ENCODE results near the gene ALAS1. TPM values are rescaled to one million over a fixed set of nuclear protein-coding genes. Genes with fewer than 3 reads are reported as not detected.

Gene ALAS1
- total and polyA plus RNA-seq, 2 of the 13 experiments (the other 11 are each of a cell fraction or from before 2014, with no cell fraction given), result 36.0 to 43.2 TPM

- TF ChIP-seq ZNF260 (CRISPR knock-in tag; IDR thresholded peaks at IDR 0.05; ENCODE audit: borderline replicate concordance, low read depth) (no peak), ZIK1 (CRISPR knock-in tag; IDR thresholded peaks at IDR 0.05; ENCODE audit: borderline replicate concordance, low read depth) (peak; percentile 76; the same call in 1 of the 2 replicates), MED13 (CRISPR knock-in tag; IDR thresholded peaks at IDR 0.05) (no peak), ZBTB26 (CRISPR knock-in tag; IDR thresholded peaks at IDR 0.05; ENCODE audit: borderline replicate concordance) (0 out of 2 replicates have a peak, but pooled peaks have one; percentile 62), ZFP91 (CRISPR knock-in tag; IDR thresholded peaks at IDR 0.05; ENCODE audit: borderline replicate concordance) (no peak; the same call in 1 of the 2 replicates), ZNF138 (CRISPR knock-in tag; IDR thresholded peaks at IDR 0.05; ENCODE audit: low read depth) (0 out of 2 replicates have a peak, but pooled peaks have one; percentile 66), E2F5 (CRISPR knock-in tag; conservative IDR thresholded peaks at IDR 0.05) (0 out of 2 replicates have a peak, but pooled peaks have one; percentile 1), NR3C1 (CRISPR knock-in tag; IDR thresholded peaks at IDR 0.05) (no peak), ZNF564 (CRISPR knock-in tag; IDR thresholded peaks at IDR 0.05) (no peak), CEBPB (IDR thresholded peaks at IDR 0.05; ENCODE audit: borderline replicate concordance, low read depth, low read length) (no peak), ZNF557 (CRISPR knock-in tag; IDR thresholded peaks at IDR 0.05) (no peak; the same call in 1 of the 2 replicates), CHD2 (IDR thresholded peaks at IDR 0.05; ENCODE audit: low read depth, low read length) (no peak), GMEB1 (CRISPR knock-in tag; IDR thresholded peaks at IDR 0.05; ENCODE audit: borderline replicate concordance) (peak; percentile 51; the same call in 1 of the 2 replicates), PPARG (CRISPR knock-in tag; conservative IDR thresholded peaks at IDR 0.05) (no peak), ZNF335 (CRISPR knock-in tag; IDR thresholded peaks at IDR 0.05) (no peak), CENPBD1 (CRISPR knock-in tag; IDR thresholded peaks at IDR 0.05; ENCODE audit: borderline replicate concordance, low read depth) (no peak), ZNF674 (CRISPR knock-in tag; IDR thresholded peaks at IDR 0.05; ENCODE audit: low read depth) (no peak), ETS1 (CRISPR knock-in tag; IDR thresholded peaks at IDR 0.05) (no peak; the same call in 1 of the 2 replicates), SRF (IDR thresholded peaks at IDR 0.05; ENCODE audit: low read depth, low read length) (no peak), SKI (IDR thresholded peaks at IDR 0.05; ENCODE audit: partially characterized antibody) (no peak), ZNF329 (CRISPR knock-in tag; IDR thresholded peaks at IDR 0.05; ENCODE audit: low read depth) (no peak)
Observed at GRCh38 chr3:52238761-52239701, 41.1 kb downstream of the ALAS1 start, which contains the start of gene TWF2 (continued).

All from HepG2 (cell line).